SK-N-SH (cell line): ENCODE data around the gene GIT2.

Experiments used
- RFX5 ChIP-seq: IDR thresholded peaks from 2 replicates; pipeline ENCODE4 v1.6.1; 2012; ENCODE audit warnings: mild to moderate bottlenecking, improper control_type of control experiment, low read length
- TEAD4 ChIP-seq: IDR thresholded peaks from 2 replicates; pipeline ENCODE4 v1.4.0; 2012; ENCODE audit warnings: mild to moderate bottlenecking, borderline replicate concordance; ENCODE audit not compliant: insufficient read depth
- TF ChIP-seq, protein P1 (sequence below): fragments of 200-600 bp; sonication (generic); IDR thresholded peaks from 2 replicates; pipeline ENCODE4 v1.6.1; 2017; ENCODE audit warnings: antibody characterized with exemption, mild to moderate bottlenecking, moderate library complexity

GRCh38 chr12:109952160-109952858 is 43.9 kb downstream of the GIT2 start:
- TF ChIP-seq RFX5 (no peak), TEAD4 (no peak)
- TF ChIP-seq, protein P1, sequence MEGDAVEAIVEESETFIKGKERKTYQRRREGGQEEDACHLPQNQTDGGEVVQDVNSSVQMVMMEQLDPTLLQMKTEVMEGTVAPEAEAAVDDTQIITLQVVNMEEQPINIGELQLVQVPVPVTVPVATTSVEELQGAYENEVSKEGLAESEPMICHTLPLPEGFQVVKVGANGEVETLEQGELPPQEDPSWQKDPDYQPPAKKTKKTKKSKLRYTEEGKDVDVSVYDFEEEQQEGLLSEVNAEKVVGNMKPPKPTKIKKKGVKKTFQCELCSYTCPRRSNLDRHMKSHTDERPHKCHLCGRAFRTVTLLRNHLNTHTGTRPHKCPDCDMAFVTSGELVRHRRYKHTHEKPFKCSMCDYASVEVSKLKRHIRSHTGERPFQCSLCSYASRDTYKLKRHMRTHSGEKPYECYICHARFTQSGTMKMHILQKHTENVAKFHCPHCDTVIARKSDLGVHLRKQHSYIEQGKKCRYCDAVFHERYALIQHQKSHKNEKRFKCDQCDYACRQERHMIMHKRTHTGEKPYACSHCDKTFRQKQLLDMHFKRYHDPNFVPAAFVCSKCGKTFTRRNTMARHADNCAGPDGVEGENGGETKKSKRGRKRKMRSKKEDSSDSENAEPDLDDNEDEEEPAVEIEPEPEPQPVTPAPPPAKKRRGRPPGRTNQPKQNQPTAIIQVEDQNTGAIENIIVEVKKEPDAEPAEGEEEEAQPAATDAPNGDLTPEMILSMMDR: no peak
